ENCODE measurements around the gene SLC27A1. TPM values are rescaled to one million over a fixed set of nuclear protein-coding genes. Genes with fewer than 3 reads are reported as not detected.
A peak's percentile ranks its signal among the peaks of the same experiment; 100 is the strongest.

The SLC27A1 gene
- total and polyA plus RNA-seq, 10 of the 15 experiments (the other 5 are each of a cell fraction or from before 2014, with no cell fraction given) = 0.11 to 2.3 (median 1.2) TPM

GRCh38 chr19:17488593-17489391 lies 18.5 kb downstream of the SLC27A1 start:
- intact Hi-C loops (cut with micrococcal nuclease; ENCODE audit: unreplicated experiment) (no loop called here), in situ Hi-C loops (cut with MboI) (no loop called here)
- FAIRE-seq (peak; percentile 81), ATAC-seq (peak; percentile 100), DNase-seq (ENCODE audit: low read depth, low spot score) (no peak)
- 9% methylated on average over 29 of the region's 31 CpGs for WGBS (ENCODE audit: insufficient coverage, insufficient replicate concordance, low lambda C conversion rate, missing lambda C conversion rate)
- ChIA-PET RAD21 (ENCODE audit: unreplicated experiment) (no interaction called here), CTCF (interaction anchor here (0.8 to 1.4 kb wide), 4 partner anchors 13 to 85 kb away, joined by 3 to 4 read pairs (median 4); no protein-coding TSS in a partner anchor), SMC1A (ENCODE audit: uncharacterized antibody, unreplicated experiment) (no interaction called here), POLR2A (no interaction called here)
- TF ChIP-seq, protein P1, sequence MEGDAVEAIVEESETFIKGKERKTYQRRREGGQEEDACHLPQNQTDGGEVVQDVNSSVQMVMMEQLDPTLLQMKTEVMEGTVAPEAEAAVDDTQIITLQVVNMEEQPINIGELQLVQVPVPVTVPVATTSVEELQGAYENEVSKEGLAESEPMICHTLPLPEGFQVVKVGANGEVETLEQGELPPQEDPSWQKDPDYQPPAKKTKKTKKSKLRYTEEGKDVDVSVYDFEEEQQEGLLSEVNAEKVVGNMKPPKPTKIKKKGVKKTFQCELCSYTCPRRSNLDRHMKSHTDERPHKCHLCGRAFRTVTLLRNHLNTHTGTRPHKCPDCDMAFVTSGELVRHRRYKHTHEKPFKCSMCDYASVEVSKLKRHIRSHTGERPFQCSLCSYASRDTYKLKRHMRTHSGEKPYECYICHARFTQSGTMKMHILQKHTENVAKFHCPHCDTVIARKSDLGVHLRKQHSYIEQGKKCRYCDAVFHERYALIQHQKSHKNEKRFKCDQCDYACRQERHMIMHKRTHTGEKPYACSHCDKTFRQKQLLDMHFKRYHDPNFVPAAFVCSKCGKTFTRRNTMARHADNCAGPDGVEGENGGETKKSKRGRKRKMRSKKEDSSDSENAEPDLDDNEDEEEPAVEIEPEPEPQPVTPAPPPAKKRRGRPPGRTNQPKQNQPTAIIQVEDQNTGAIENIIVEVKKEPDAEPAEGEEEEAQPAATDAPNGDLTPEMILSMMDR (IDR thresholded peaks at IDR 0.05 in 2 of 3, conservative IDR thresholded peaks at IDR 0.05 in 1 of 3; ENCODE audit: control insufficient read depth in 2 of 3, extremely low read depth in 1 of 3, insufficient read depth in 1 of 3, low read depth in 3 of 3, low read length in 3 of 3) = peak; percentile 20 to 47 (median 26); a peak in 4 of 6 replicates
- no peak for TF ChIP-seq ZNF274 (IDR thresholded peaks at IDR 0.05; ENCODE audit: insufficient read depth, insufficient read length)
- no peak for TF ChIP-seq CUX1 (IDR thresholded peaks at IDR 0.05; ENCODE audit: insufficient replicate concordance, low read depth, low read length)
- no peak for TF ChIP-seq E2F8 (IDR thresholded peaks at IDR 0.05; ENCODE audit: low read depth, partially characterized antibody)
- 0 out of 2 replicates have a peak, but pooled peaks have one; percentile 30 for TF ChIP-seq RAD21 (IDR thresholded peaks at IDR 0.05; ENCODE audit: insufficient read depth, low read depth, low read length)
- TF ChIP-seq SREBF1 (IDR thresholded peaks at IDR 0.05; ENCODE audit: low read length) = no peak
- no peak overlapping the region for H3K9ac ChIP-seq (ENCODE audit: control insufficient read depth, insufficient read depth, low read length)
- no peaks in the 10 kb centered on the region for H3K36me3 ChIP-seq (ENCODE audit: control insufficient read depth in 2 of 2, insufficient read depth in 2 of 2, low read length in 1 of 2)
- H3K79me2 ChIP-seq (ENCODE audit: control insufficient read depth, insufficient read depth, low read length) = no peaks in the 10 kb centered on the region
- peaks cover 6% of the 10 kb centered on the region for H3K4me1 ChIP-seq (ENCODE audit: control insufficient read depth, insufficient read depth, low read length)
- no peaks in the 10 kb centered on the region for H4K20me1 ChIP-seq (ENCODE audit: control insufficient read depth, insufficient read depth)
- no peak overlapping the region for H3K27ac ChIP-seq (ENCODE audit: control insufficient read depth, insufficient read depth)
- no peaks in the 10 kb centered on the region for H3K9me3 ChIP-seq (replicated peaks; ENCODE audit: control insufficient read depth, insufficient read depth, low read length)
- 0 out of 2 replicates have a peak overlapping the region, but pooled peaks have one; percentile 21 for H3K4me2 ChIP-seq (ENCODE audit: control insufficient read depth, insufficient read depth)
- no peaks in the 10 kb centered on the region for H3K27me3 ChIP-seq (replicated peaks in 1 of 2; ENCODE audit: control insufficient read depth in 2 of 2, insufficient read depth in 2 of 2, low read length in 1 of 2)
- no peak overlapping the region for H3K4me3 ChIP-seq
- H2AFZ ChIP-seq (ENCODE audit: control insufficient read depth, low read depth, low read length) = no peak overlapping the region
- no TSS peak for BruUV-seq (replicated peaks)
